NCI-H1930 (cell line): ENCODE measurements around the gene HOXA6.

ENCODE experiments used
- DNase-seq, 2 experiments: peaks; one replicate each; lab custom pipeline; 2025; lab: John Stamatoyannopoulos, UW

The HOXA6 gene

GRCh38 chr7:27121684-27122076, 25.9 kb downstream of the HOXA6 start:
- no peak for DNase-seq

- DNase-seq: no peak
Measured at GRCh38 chr7:27119412-27119911, 28.1 kb downstream of the HOXA6 start.

GRCh38 chr7:27118580-27118979, 29.0 kb downstream of the HOXA6 start:
- DNase-seq: no peak

- DNase-seq: no peak
Measured at GRCh38 chr7:27117887-27118491, 29.6 kb downstream of the HOXA6 start.

GRCh38 chr7:27116962-27117886, 30.4 kb downstream of the HOXA6 start:
- DNase-seq: no peak

- DNase-seq: no peak
Measured at GRCh38 chr7:27116031-27116961, 31.3 kb downstream of the HOXA6 start.

- DNase-seq: no peak
Measured at GRCh38 chr7:27115221-27116026, 32.1 kb downstream of the HOXA6 start.

GRCh38 chr7:27114881-27115220, 32.7 kb downstream of the HOXA6 start:
- DNase-seq: no peak

DNA sequence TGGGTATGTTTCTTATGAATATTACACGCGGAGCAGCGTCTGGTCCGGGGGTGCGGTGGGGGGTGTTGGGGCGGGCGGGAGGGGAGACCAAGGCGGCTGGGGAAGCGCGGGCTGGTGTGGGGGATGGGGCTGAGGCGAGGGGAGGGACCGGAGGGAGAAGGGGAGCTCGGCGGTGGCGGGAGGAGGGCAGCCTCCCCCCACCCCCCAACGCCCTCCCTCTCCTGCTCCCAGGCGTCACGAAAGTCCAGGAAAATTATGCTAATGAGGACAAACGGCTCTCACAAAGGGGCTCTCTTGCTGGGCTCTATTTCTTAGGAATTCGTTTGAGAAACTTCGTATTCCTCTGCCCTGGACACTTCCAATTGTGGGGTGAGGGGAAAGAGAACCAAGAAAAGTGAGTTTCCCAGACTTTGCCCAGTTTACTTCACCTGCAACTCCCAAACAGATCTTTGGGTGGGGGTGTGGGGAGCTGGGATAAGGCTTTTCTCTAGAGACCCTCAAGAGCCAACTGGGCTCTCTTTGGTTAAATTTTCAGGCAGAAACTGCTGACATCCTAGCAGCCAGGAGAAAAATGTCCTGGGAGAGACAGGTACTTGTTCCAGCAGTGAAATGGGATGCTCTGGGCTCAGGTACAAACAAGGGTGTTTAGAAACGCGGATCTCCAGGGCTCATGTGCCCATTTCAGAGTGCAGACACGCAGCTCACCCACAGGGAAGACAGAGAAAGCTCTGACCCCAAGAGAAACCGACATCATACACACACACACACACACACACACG, 33.4 kb downstream of the HOXA6 start:
- no peak for DNase-seq

- DNase-seq: no peak
Measured at GRCh38 chr7:27112955-27113949, 34.3 kb downstream of the HOXA6 start.

DNA sequence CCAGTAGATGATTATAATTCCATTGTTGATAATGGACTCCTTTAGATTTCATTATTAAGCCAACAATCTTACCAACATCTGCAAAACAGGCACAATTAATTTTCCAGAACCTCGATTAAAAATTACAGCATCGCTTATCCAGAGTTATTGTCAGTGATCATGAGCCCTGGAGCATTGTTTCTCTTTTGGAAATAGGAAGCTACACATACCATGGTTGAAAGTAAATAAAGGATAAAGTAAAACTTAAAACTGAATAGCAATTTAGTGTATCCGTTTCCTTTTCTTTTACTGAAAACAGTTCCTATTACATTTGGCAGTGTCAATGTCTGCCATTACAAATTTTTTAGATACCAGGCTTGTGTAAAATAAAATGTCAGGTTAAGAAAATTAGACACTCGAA, 35.2 kb downstream of the HOXA6 start:
- DNase-seq: no peak

GRCh38 chr7:27111751-27112277, 35.8 kb downstream of the HOXA6 start:
- DNase-seq: no peak

- no peak for DNase-seq
Measured at GRCh38 chr7:27111042-27111750, 36.4 kb downstream of the HOXA6 start.

GRCh38 chr7:27110186-27111031, 37.2 kb downstream of the HOXA6 start:
- DNase-seq: no peak

DNA sequence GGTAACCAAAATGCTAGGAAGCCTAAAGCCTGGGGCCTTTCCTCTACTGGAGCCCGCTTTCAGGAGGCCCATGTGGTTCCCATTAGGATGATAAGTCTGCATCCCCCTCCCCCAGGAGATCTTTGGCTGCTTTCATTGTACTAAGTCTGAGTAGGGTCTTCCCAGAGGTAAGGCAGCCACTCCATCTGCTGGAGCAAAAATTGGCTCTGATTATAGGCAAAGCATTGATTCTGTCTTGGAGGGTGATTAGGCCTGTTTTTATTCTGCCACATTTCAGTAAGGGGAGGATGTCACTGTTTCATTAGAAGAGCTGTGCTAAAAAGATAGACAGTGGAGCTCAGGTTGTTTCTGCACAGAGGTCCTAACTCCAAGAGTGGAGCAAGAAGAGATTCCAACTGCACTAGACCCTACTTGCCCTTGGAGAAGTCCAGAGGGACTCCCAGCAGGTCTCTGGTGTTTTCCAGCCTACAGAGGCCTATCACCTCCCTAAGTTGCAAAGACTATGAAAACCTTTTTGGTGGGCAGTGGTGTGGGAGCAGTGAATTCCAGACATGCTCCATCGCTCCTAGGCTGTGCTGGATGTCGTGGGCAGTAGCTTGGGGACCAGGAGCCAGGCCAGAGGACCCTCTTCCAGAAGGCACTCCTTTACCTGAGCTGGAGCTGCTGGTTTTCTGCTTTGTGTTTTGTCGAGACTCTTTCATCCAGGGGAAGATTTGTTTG, 37.9 kb downstream of the HOXA6 start:
- no peak for DNase-seq

- DNase-seq: no peak
Measured at GRCh38 chr7:27108390-27109127, 39.0 kb downstream of the HOXA6 start.
